ENCODE results near the gene PCK2.

Gene PCK2

GRCh38 chr14:24089890-24090289, 4.2 kb upstream of the PCK2 start:
- no peak for TF ChIP-seq CTCF (conservative IDR thresholded peaks at IDR 0.05; ENCODE audit: low read length)
- TF ChIP-seq EZH2phosphoT487 (IDR thresholded peaks at IDR 0.05; ENCODE audit: borderline replicate concordance): no peak
- H3K79me2 ChIP-seq (ENCODE audit: insufficient read depth, low read length): peaks cover 13% of the 10 kb centered on the region
- no peaks in the 10 kb centered on the region for H4K20me1 ChIP-seq (ENCODE audit: insufficient read depth, low read length, poor library complexity, severe bottlenecking)
- H3K36me3 ChIP-seq (ENCODE audit: insufficient read depth, low read length): no peaks in the 10 kb centered on the region
- H3K9me3 ChIP-seq (ENCODE audit: insufficient read depth, low read depth, low read length): no peaks in the 10 kb centered on the region
- H3K9me2 ChIP-seq (replicated peaks; ENCODE audit: low read depth, low read length): no peaks in the 10 kb centered on the region
- no peak overlapping the region for H3K4me3 ChIP-seq (ENCODE audit: low read length, poor library complexity, severe bottlenecking)
- no peak overlapping the region for H3K9ac ChIP-seq (ENCODE audit: low read depth, low read length, poor library complexity, severe bottlenecking)
- no peak overlapping the region for H2AFZ ChIP-seq (ENCODE audit: low read length)
- no peak overlapping the region for H3K4me2 ChIP-seq (ENCODE audit: low read depth, low read length, poor library complexity, severe bottlenecking)
- H3K27me3 ChIP-seq (ENCODE audit: insufficient read depth, low read length, poor library complexity, severe bottlenecking): no peaks in the 10 kb centered on the region
- H3K4me1 ChIP-seq (ENCODE audit: insufficient read depth, low read length, poor library complexity, severe bottlenecking): peaks cover 16% of the 10 kb centered on the region
- no peaks in the 10 kb centered on the region; the same call in 1 of the 2 replicates for H3F3A ChIP-seq (ENCODE audit: low read depth)

- H3K4me1 ChIP-seq (ENCODE audit: insufficient read depth, low read length, poor library complexity, severe bottlenecking): peaks cover 26% of the 10 kb centered on the region
- no peaks in the 10 kb centered on the region for H3K9me3 ChIP-seq (ENCODE audit: insufficient read depth, low read depth, low read length)
- H3K9ac ChIP-seq (ENCODE audit: low read depth, low read length, poor library complexity, severe bottlenecking): peak overlapping the region; percentile 99
- H3K4me2 ChIP-seq (ENCODE audit: low read depth, low read length, poor library complexity, severe bottlenecking): no peak overlapping the region
- H3F3A ChIP-seq (ENCODE audit: low read depth): no peaks in the 10 kb centered on the region; the same call in 1 of the 2 replicates
- H3K4me3 ChIP-seq (ENCODE audit: low read length, poor library complexity, severe bottlenecking): no peak overlapping the region
- no peaks in the 10 kb centered on the region for H3K36me3 ChIP-seq (ENCODE audit: insufficient read depth, low read length)
- H2AFZ ChIP-seq (ENCODE audit: low read length): no peak overlapping the region
- H4K20me1 ChIP-seq (ENCODE audit: insufficient read depth, low read length, poor library complexity, severe bottlenecking): no peaks in the 10 kb centered on the region
- peaks cover 33% of the 10 kb centered on the region for H3K79me2 ChIP-seq (ENCODE audit: insufficient read depth, low read length)
- no peak for TF ChIP-seq CTCF (conservative IDR thresholded peaks at IDR 0.05; ENCODE audit: low read length)
- no peak for TF ChIP-seq EZH2phosphoT487 (IDR thresholded peaks at IDR 0.05; ENCODE audit: borderline replicate concordance)
- no peaks in the 10 kb centered on the region for H3K27me3 ChIP-seq (ENCODE audit: insufficient read depth, low read length, poor library complexity, severe bottlenecking)
- no peaks in the 10 kb centered on the region for H3K9me2 ChIP-seq (replicated peaks; ENCODE audit: low read depth, low read length)
Observed at GRCh38 chr14:24092110-24092504, 2.0 kb upstream of the PCK2 start.

GRCh38 chr14:24092505-24093206, 1.5 kb upstream of the PCK2 start:
- H3K9me2 ChIP-seq (replicated peaks; ENCODE audit: low read depth, low read length): no peaks in the 10 kb centered on the region
- no peaks in the 10 kb centered on the region for H3K27me3 ChIP-seq (ENCODE audit: insufficient read depth, low read length, poor library complexity, severe bottlenecking)
- peaks cover 33% of the 10 kb centered on the region for H3K79me2 ChIP-seq (ENCODE audit: insufficient read depth, low read length)
- H2AFZ ChIP-seq (ENCODE audit: low read length): no peak overlapping the region
- peak overlapping the region; percentile 90 for H3K4me2 ChIP-seq (ENCODE audit: low read depth, low read length, poor library complexity, severe bottlenecking)
- peaks cover 26% of the 10 kb centered on the region for H3K4me1 ChIP-seq (ENCODE audit: insufficient read depth, low read length, poor library complexity, severe bottlenecking)
- no peak for TF ChIP-seq EZH2phosphoT487 (IDR thresholded peaks at IDR 0.05; ENCODE audit: borderline replicate concordance)
- TF ChIP-seq CTCF (conservative IDR thresholded peaks at IDR 0.05; ENCODE audit: low read length): no peak
- H3F3A ChIP-seq (ENCODE audit: low read depth): no peaks in the 10 kb centered on the region; the same call in 1 of the 2 replicates
- H3K9ac ChIP-seq (ENCODE audit: low read depth, low read length, poor library complexity, severe bottlenecking): peak overlapping the region; percentile 99
- no peaks in the 10 kb centered on the region for H4K20me1 ChIP-seq (ENCODE audit: insufficient read depth, low read length, poor library complexity, severe bottlenecking)
- H3K36me3 ChIP-seq (ENCODE audit: insufficient read depth, low read length): no peaks in the 10 kb centered on the region
- no peaks in the 10 kb centered on the region for H3K9me3 ChIP-seq (ENCODE audit: insufficient read depth, low read depth, low read length)
- peak overlapping the region; percentile 93 for H3K4me3 ChIP-seq (ENCODE audit: low read length, poor library complexity, severe bottlenecking)

All from Loucy (cell line).